IMR-90 (cell line): ENCODE measurements around the gene ISCA2.

ENCODE experiments used
- CEBPB ChIP-seq: IDR thresholded peaks from 2 replicates; pipeline ENCODE4 v1.6.1; 2012; ENCODE audit warnings: low read depth, low read length, improper control_type of control experiment
- FOS ChIP-seq: fragments of 150-350 bp; IDR thresholded peaks from 2 replicates; pipeline ENCODE4 v1.6.1; 2016; ENCODE audit warnings: low read depth, low read length
- MAZ ChIP-seq: IDR thresholded peaks from 2 replicates; pipeline ENCODE4 v1.6.1; 2012; ENCODE audit warnings: low read depth, mild to moderate bottlenecking, low read length, improper control_type of control experiment, moderate library complexity, borderline replicate concordance
- POLR2A ChIP-seq: IDR thresholded peaks from 2 replicates; pipeline ENCODE4 v1.6.1; 2012; ENCODE audit warnings: mild to moderate bottlenecking, low read depth, low read length
- RAD21 ChIP-seq: IDR thresholded peaks from 2 replicates; pipeline ENCODE4 v1.6.1; 2012; ENCODE audit warnings: low read length, improper control_type of control experiment
- TF ChIP-seq, protein P1 (sequence below): conservative IDR thresholded peaks from 2 replicates; pipeline ENCODE4 v1.5.1; 2012; ENCODE audit warnings: mild to moderate bottlenecking, low read depth, low read length, improper control_type of control experiment

DNA sequence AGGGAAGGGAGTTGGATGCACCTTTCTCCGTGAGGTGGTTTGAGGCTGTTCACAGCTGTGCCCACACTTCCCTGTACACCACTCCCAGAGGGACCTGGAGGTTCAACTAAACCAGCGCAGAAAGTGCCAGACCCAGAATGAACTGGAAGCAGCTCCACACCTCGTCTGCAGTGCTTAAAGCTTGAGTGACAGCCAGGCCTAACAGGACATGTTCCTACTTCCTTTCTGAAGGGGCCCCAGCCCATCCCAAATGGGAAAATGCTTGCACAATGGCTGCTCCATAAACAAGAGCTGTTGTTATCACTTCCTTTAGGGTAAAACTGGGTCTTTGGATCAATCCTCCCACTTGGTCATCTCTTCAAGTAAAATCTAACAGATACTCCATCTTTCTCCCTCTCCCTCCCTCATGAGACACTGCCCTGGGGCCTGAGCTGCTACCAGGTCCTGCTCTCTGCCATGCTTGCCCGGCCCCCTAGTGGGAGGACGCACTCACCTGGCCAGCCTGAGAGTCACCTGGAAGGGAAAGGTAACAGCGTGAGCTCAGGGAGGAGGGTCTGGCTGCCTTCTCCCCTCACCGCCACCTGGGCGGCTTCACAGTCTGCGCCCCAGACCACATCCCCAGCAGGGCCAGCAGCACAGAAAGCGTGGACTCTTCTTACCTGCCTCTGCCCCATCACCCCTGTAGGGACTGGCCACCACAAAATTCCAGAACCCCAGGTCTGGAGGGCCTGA, 33.5 kb downstream of the ISCA2 start:
- TF ChIP-seq, protein P1, sequence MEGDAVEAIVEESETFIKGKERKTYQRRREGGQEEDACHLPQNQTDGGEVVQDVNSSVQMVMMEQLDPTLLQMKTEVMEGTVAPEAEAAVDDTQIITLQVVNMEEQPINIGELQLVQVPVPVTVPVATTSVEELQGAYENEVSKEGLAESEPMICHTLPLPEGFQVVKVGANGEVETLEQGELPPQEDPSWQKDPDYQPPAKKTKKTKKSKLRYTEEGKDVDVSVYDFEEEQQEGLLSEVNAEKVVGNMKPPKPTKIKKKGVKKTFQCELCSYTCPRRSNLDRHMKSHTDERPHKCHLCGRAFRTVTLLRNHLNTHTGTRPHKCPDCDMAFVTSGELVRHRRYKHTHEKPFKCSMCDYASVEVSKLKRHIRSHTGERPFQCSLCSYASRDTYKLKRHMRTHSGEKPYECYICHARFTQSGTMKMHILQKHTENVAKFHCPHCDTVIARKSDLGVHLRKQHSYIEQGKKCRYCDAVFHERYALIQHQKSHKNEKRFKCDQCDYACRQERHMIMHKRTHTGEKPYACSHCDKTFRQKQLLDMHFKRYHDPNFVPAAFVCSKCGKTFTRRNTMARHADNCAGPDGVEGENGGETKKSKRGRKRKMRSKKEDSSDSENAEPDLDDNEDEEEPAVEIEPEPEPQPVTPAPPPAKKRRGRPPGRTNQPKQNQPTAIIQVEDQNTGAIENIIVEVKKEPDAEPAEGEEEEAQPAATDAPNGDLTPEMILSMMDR: no peak
- no peak for TF ChIP-seq POLR2A
- TF ChIP-seq FOS: no peak
- TF ChIP-seq RAD21: no peak
- no peak for TF ChIP-seq CEBPB
- no peak for TF ChIP-seq MAZ
